Stimulated activated CD8-positive, alpha-beta memory T cell treated with anti-CD3 and anti-CD28 coated beads, Interleukin-15, amount 100 ng/mL, for 48 hours (primary cell): ENCODE measurements around the gene ARVCF.

Experiments
- DNase-seq, 2 donors: peaks; one replicate each; pipeline ENCODE4 v3.0.0-alpha.2; 2020; ENCODE audit warnings: low read depth in 2 of 2

The ARVCF gene

GRCh38 chr22:19986410-19987341 lies 29.9 kb downstream of the ARVCF start:
- peak; percentile 53 to 58 for DNase-seq

- DNase-seq: no peak
These were observed 30.6 kb downstream of the ARVCF start for GRCh38 chr22:19986011-19986409.

GRCh38 chr22:19984851-19985811 lies 31.5 kb downstream of the ARVCF start:
- no peak for DNase-seq

DNA sequence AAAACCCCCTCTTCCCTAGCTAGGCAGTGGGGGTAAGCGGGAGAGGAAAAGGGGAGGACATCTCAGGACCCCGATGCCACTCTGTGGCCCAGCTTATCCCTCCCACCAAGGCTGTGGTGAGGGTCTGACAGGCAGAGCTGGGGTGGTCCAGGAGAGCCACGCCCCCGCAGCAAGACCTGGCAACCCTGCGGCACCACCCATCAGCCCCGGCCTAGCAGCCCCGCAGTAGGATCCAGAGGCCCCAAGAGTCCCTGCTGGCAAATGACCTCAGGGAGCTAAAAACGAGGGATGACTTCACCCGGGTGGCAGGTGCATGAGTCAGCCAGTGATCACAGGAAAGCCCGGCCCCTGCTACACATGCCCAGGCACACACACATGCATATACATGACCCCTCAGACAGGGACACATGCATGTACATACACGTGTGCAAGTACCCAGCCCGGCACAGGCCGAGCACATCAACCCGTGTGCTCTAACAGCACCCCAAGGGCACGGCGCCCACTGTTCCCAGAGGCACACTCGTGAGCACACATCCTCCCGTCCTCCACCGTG lies 32.3 kb downstream of the ARVCF start:
- no peak for DNase-seq

GRCh38 chr22:19983741-19984140 lies 32.9 kb downstream of the ARVCF start:
- no peak for DNase-seq

- DNase-seq: no peak
These were observed 33.5 kb downstream of the ARVCF start for GRCh38 chr22:19982991-19983578.

GRCh38 chr22:19981961-19982920 lies 34.4 kb downstream of the ARVCF start:
- no peak for DNase-seq

- no peak for DNase-seq
These were observed 35.3 kb downstream of the ARVCF start for GRCh38 chr22:19981171-19981960.

GRCh38 chr22:19980766-19981165 lies 35.9 kb downstream of the ARVCF start:
- DNase-seq: no peak

- DNase-seq: no peak
These were observed 36.7 kb downstream of the ARVCF start for GRCh38 chr22:19979712-19980493.

- no peak for DNase-seq
These were observed 37.9 kb downstream of the ARVCF start for GRCh38 chr22:19978748-19979147.

DNA sequence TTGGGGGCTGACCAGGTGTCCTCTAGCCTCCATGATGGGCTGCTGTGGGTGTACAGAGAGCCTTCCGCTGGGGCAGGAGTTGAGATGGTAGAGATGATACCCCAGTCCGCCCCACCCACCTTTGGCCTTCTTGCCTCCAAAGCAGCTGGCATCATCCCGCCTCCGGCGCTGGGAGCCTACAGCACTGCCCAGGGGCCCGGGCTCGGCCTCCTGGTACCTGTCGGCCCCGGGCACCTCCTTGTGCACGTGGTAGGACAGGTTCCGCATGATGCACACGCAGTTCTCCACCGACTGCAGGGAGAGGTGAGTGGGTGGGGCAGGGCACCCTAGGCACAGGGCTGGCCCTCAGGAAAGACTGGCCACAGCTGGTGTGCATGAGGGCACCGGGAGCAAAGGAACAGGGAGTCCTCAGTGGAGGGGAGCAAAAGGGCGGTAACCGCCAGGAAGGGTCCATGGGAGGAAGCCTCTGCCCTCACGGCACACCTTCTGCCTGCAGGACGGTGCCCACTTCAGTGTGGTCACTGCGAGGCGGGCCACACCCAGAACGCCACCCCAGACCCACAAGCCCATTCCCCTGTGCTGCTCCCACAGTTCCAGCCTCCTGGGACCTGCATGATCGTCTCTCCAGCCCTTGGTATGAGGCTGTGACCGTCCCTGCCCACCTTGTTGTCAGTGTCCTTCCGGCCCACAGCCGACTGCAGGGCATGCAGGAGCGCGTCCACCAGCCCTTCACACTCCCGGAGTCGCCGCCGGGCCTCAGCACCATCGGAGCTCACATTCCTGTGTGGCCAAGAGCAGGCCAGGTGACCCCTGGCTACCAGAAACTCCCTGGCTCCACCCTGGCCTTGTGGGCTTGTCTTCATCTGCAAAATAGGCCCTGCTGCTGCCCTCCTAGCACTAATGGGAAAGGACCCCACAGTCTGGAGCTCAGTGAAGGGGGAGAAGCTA lies 39.1 kb downstream of the ARVCF start:
- DNase-seq: no peak

GRCh38 chr22:19976671-19977070 lies 40.0 kb downstream of the ARVCF start:
- DNase-seq: no peak

- DNase-seq: no peak
These were observed 41.0 kb downstream of the ARVCF start for GRCh38 chr22:19975707-19976035.

GRCh38 chr22:19974935-19975706 lies 41.5 kb downstream of the ARVCF start:
- no peak for DNase-seq

DNA sequence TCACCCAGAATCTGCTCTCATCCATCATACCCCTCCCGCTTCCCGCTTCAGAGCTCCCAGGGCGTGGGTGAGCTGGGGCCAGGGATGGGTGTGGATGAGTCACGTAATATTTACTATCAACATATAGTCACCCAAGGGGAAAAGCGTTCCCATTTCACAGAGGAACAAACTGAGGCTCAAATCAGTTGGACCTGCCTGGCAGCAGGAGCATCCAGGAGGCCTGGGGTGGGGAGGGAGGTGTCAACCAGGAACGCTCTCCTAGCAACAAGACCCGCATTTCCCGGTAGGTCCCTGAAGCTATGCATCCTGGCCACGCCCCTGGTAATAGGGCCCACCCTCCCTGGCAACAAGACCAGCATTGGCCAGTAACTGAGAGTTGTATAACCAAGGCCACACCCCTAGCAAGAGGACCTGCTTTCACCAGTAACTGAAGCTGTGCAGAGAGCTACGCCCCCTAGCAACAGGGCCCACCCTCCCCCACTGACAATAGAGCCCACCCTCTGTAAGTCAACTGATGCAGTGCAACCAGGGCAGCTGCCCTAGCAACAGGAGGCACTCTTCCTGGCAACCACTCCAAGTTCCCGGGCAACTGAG lies 42.3 kb downstream of the ARVCF start:
- DNase-seq: no peak
